Astrocyte (in vitro differentiated cells and primary cell): ENCODE data around the gene PAPPA2.

Experiments used
- CTCF ChIP-seq: IDR thresholded peaks from 2 replicates; pipeline ENCODE4 v1.5.1; 2011; ENCODE audit warnings: low read depth, mild to moderate bottlenecking, inconsistent platforms, low read length, moderate library complexity; ENCODE audit not compliant: insufficient read depth
- EZH2 ChIP-seq: IDR thresholded peaks from 2 replicates; pipeline ENCODE4 v1.6.1; 2012; ENCODE audit warnings: mild to moderate bottlenecking, low read length, inconsistent platforms; ENCODE audit not compliant: insufficient read depth

GRCh38 chr1:176638713-176639526 is 175.9 kb downstream of the PAPPA2 start:
- no peak for TF ChIP-seq EZH2
- TF ChIP-seq CTCF = no peak
